Stimulated activated memory B cell treated with anti-CD40 and anti-IgM and Interleukin-4, amounts not matched to agents 10 μg/mL and 1 μg/mL and 100 μg/mL, for 72 hours (primary cell): ENCODE data around the gene GLCE.
"Not testable (repeated sequence)": the region's sequence is repeated elsewhere in the genome, so short reads cannot be mapped to it uniquely, and the experiment has no call there.

ENCODE experiments used
- ATAC-seq: fragments of 150-1000 bp; cut with Tn5 transposase; 2 replicates; pipeline ENCODE4 v1.10.0; 2021
- H3K27ac Mint-ChIP-seq: one replicate; pipeline ENCODE4 v1.8.0; 2022; ENCODE audit warnings: mild to moderate bottlenecking, mixed read lengths
- H3K27me3 Mint-ChIP-seq: one replicate; pipeline ENCODE4 v1.8.0; 2022; ENCODE audit warnings: mixed read lengths
- H3K36me3 Mint-ChIP-seq: one replicate; pipeline ENCODE4 v1.8.0; 2022; ENCODE audit warnings: mixed read lengths
- H3K4me1 Mint-ChIP-seq: one replicate; pipeline ENCODE4 v1.8.0; 2022; ENCODE audit warnings: mixed read lengths
- H3K4me3 Mint-ChIP-seq: one replicate; pipeline ENCODE4 v1.8.0; 2022; ENCODE audit warnings: mild to moderate bottlenecking, moderate library complexity, mixed read lengths
- H3K9me3 Mint-ChIP-seq: one replicate; pipeline ENCODE4 v1.8.0; 2022; ENCODE audit warnings: mixed read lengths

Gene GLCE

GRCh38 chr15:69146724-69147435, 13.6 kb upstream of the GLCE start:
- no peak for ATAC-seq

GRCh38 chr15:69148465-69148864, 12.0 kb upstream of the GLCE start:
- Mint-ChIP-seq H3K9me3 (no peaks in the 10 kb centered on the region), H3K4me1 (no peaks in the 10 kb centered on the region), H3K4me3 (no peak overlapping the region), H3K36me3 (no peaks in the 10 kb centered on the region), H3K27ac (no peak overlapping the region), H3K27me3 (peaks cover 59% of the 10 kb centered on the region)
- no peak for ATAC-seq

More at GRCh38 chr15:69146724-69147435, 13.6 kb upstream of the GLCE start:
- peaks cover 3% of the 10 kb centered on the region for H3K9me3 Mint-ChIP-seq
- no peak overlapping the region for H3K27ac Mint-ChIP-seq
- no peak overlapping the region for H3K4me3 Mint-ChIP-seq
- H3K4me1 Mint-ChIP-seq: no peaks in the 10 kb centered on the region
- H3K27me3 Mint-ChIP-seq: peaks cover 63% of the 10 kb centered on the region
- no peaks in the 10 kb centered on the region for H3K36me3 Mint-ChIP-seq

- H3K4me3 Mint-ChIP-seq: no peak overlapping the region
- no peaks in the 10 kb centered on the region for H3K36me3 Mint-ChIP-seq
- no peaks in the 10 kb centered on the region for H3K9me3 Mint-ChIP-seq
- no peak for ATAC-seq
- H3K4me1 Mint-ChIP-seq: no peaks in the 10 kb centered on the region
- no peak overlapping the region for H3K27ac Mint-ChIP-seq
- H3K27me3 Mint-ChIP-seq: peaks cover 59% of the 10 kb centered on the region
Measured at GRCh38 chr15:69149163-69149562, 11.3 kb upstream of the GLCE start.

GRCh38 chr15:69149803-69150202, 10.6 kb upstream of the GLCE start:
- ATAC-seq: no peak
- Mint-ChIP-seq H3K27ac (no peak overlapping the region), H3K4me3 (no peak overlapping the region), H3K27me3 (peaks cover 64% of the 10 kb centered on the region), H3K4me1 (no peaks in the 10 kb centered on the region), H3K36me3 (no peaks in the 10 kb centered on the region), H3K9me3 (no peaks in the 10 kb centered on the region)

GRCh38 chr15:69150336-69150735, 10.1 kb upstream of the GLCE start:
- no peaks in the 10 kb centered on the region for H3K36me3 Mint-ChIP-seq
- no peak overlapping the region for H3K4me3 Mint-ChIP-seq
- peaks cover 64% of the 10 kb centered on the region for H3K27me3 Mint-ChIP-seq
- no peak overlapping the region for H3K27ac Mint-ChIP-seq
- H3K9me3 Mint-ChIP-seq: no peaks in the 10 kb centered on the region
- no peaks in the 10 kb centered on the region for H3K4me1 Mint-ChIP-seq
- no peak for ATAC-seq

- no peaks in the 10 kb centered on the region for H3K4me1 Mint-ChIP-seq
- no peaks in the 10 kb centered on the region for H3K36me3 Mint-ChIP-seq
- H3K27me3 Mint-ChIP-seq: peaks cover 64% of the 10 kb centered on the region
- no peak overlapping the region for H3K27ac Mint-ChIP-seq
- no peaks in the 10 kb centered on the region for H3K9me3 Mint-ChIP-seq
- H3K4me3 Mint-ChIP-seq: no peak overlapping the region
- ATAC-seq: no peak
Measured at GRCh38 chr15:69150841-69151240, 9.6 kb upstream of the GLCE start.

GRCh38 chr15:69153046-69153445, 7.4 kb upstream of the GLCE start:
- H3K27ac Mint-ChIP-seq: no peak overlapping the region
- peaks cover 52% of the 10 kb centered on the region for H3K27me3 Mint-ChIP-seq
- no peaks in the 10 kb centered on the region for H3K9me3 Mint-ChIP-seq
- no peak overlapping the region for H3K4me3 Mint-ChIP-seq
- no peaks in the 10 kb centered on the region for H3K4me1 Mint-ChIP-seq
- no peaks in the 10 kb centered on the region for H3K36me3 Mint-ChIP-seq
- no peak for ATAC-seq

- not testable (repeated sequence) for H3K36me3 Mint-ChIP-seq, H3K4me1 Mint-ChIP-seq, ATAC-seq, H3K9me3 Mint-ChIP-seq, H3K4me3 Mint-ChIP-seq, H3K27ac Mint-ChIP-seq
- H3K27me3 Mint-ChIP-seq: peaks cover 47% of the 10 kb centered on the region
Measured at GRCh38 chr15:69153587-69153986, 6.8 kb upstream of the GLCE start.

GRCh38 chr15:69154078-69154477, 6.4 kb upstream of the GLCE start:
- Mint-ChIP-seq H3K27me3 (peaks cover 45% of the 10 kb centered on the region), H3K9me3 (no peaks in the 10 kb centered on the region), H3K27ac (no peak overlapping the region), H3K4me3 (no peak overlapping the region), H3K36me3 (no peaks in the 10 kb centered on the region), H3K4me1 (no peaks in the 10 kb centered on the region)
- no peak for ATAC-seq

- no peak overlapping the region for H3K4me3 Mint-ChIP-seq
- no peak overlapping the region for H3K27ac Mint-ChIP-seq
- H3K36me3 Mint-ChIP-seq: no peaks in the 10 kb centered on the region
- no peaks in the 10 kb centered on the region for H3K9me3 Mint-ChIP-seq
- peaks cover 41% of the 10 kb centered on the region for H3K27me3 Mint-ChIP-seq
- no peak for ATAC-seq
- no peaks in the 10 kb centered on the region for H3K4me1 Mint-ChIP-seq
Measured at GRCh38 chr15:69154684-69155083, 5.8 kb upstream of the GLCE start.

- Mint-ChIP-seq H3K4me3 (no peak overlapping the region), H3K27ac (no peak overlapping the region), H3K4me1 (peaks cover 12% of the 10 kb centered on the region), H3K9me3 (no peaks in the 10 kb centered on the region), H3K27me3 (peaks cover 23% of the 10 kb centered on the region), H3K36me3 (no peaks in the 10 kb centered on the region)
- ATAC-seq: no peak
Measured at GRCh38 chr15:69156736-69157381, 3.6 kb upstream of the GLCE start.

GRCh38 chr15:69158201-69158842, 2.1 kb upstream of the GLCE start:
- Mint-ChIP-seq H3K27me3 (peaks cover 14% of the 10 kb centered on the region), H3K9me3 (no peaks in the 10 kb centered on the region), H3K27ac (no peak overlapping the region), H3K36me3 (no peaks in the 10 kb centered on the region), H3K4me3 (peak overlapping the region; percentile 6), H3K4me1 (peaks cover 16% of the 10 kb centered on the region)
- ATAC-seq: no peak

- no peaks in the 10 kb centered on the region for H3K9me3 Mint-ChIP-seq
- H3K36me3 Mint-ChIP-seq: no peaks in the 10 kb centered on the region
- peaks cover 16% of the 10 kb centered on the region for H3K4me1 Mint-ChIP-seq
- H3K27ac Mint-ChIP-seq: no peak overlapping the region
- peaks cover 9% of the 10 kb centered on the region for H3K27me3 Mint-ChIP-seq
- peak overlapping the region; percentile 45 for H3K4me3 Mint-ChIP-seq
- ATAC-seq: no peak
Measured at GRCh38 chr15:69158843-69159240, 1.6 kb upstream of the GLCE start.

- no peaks in the 10 kb centered on the region for H3K9me3 Mint-ChIP-seq
- H3K27ac Mint-ChIP-seq: peak overlapping the region; percentile 80
- H3K4me3 Mint-ChIP-seq: peak overlapping the region; percentile 95
- H3K36me3 Mint-ChIP-seq: no peaks in the 10 kb centered on the region
- ATAC-seq: no peak
- peaks cover under 1% of the 10 kb centered on the region for H3K27me3 Mint-ChIP-seq
- peaks cover 16% of the 10 kb centered on the region for H3K4me1 Mint-ChIP-seq
Measured at GRCh38 chr15:69159805-69160140, 662 bp upstream of the GLCE start.

GRCh38 chr15:69161079-69161877, 843 bp downstream of the GLCE start:
- H3K27me3 Mint-ChIP-seq: no peaks in the 10 kb centered on the region
- H3K36me3 Mint-ChIP-seq: no peaks in the 10 kb centered on the region
- H3K4me1 Mint-ChIP-seq: peaks cover 26% of the 10 kb centered on the region
- no peaks in the 10 kb centered on the region for H3K9me3 Mint-ChIP-seq
- peak overlapping the region; percentile 95 for H3K4me3 Mint-ChIP-seq
- H3K27ac Mint-ChIP-seq: peak overlapping the region; percentile 80
- peak; percentile 4 for ATAC-seq
